Neutrophil (primary cell): Measurements from ENCODE around the gene DRAXIN.

Source experiments
- H3K27ac ChIP-seq: fragments of 200-600 bp; sonication (generic); 2 replicates; pipeline ENCODE4 v1.5.1; 2016; ENCODE audit warnings: mild to moderate bottlenecking, moderate library complexity
- H3K27me3 ChIP-seq: fragments of 200-600 bp; sonication (generic); 2 replicates; pipeline ENCODE4 v1.6.0; 2016; ENCODE audit warnings: mild to moderate bottlenecking
- H3K36me3 ChIP-seq: fragments of 200-600 bp; sonication (generic); 2 replicates; pipeline ENCODE4 v1.5.1; 2017
- H3K4me1 ChIP-seq, 2 experiments: fragments of 200-600 bp in 1 of 2; sonication (generic) in 1 of 2; 1 replicate in 1 of 2; 2 replicates in 1 of 2; pipeline versions ENCODE4 v1.5.1 to v1.6.1; 2013 to 2016; ENCODE audit warnings: low read depth in 1 of 2, low read length in 1 of 2, mild to moderate bottlenecking in 1 of 2, moderate library complexity in 1 of 2; ENCODE audit not compliant: control insufficient read depth in 1 of 2, insufficient read depth in 1 of 2
- H3K4me3 ChIP-seq, 2 experiments: fragments of 200-600 bp in 1 of 2; sonication (generic) in 1 of 2; 1 replicate in 1 of 2; 2 replicates in 1 of 2; pipeline ENCODE4 v1.5.1; 2013 to 2016; ENCODE audit warnings: low read depth in 1 of 2, low read length in 1 of 2, mild to moderate bottlenecking in 1 of 2, moderate library complexity in 1 of 2
- H3K9me3 ChIP-seq: fragments of 200-600 bp; sonication (generic); 2 replicates; pipeline ENCODE4 v1.5.1; 2016
- TF ChIP-seq, protein P1 (sequence below): fragments of 200-600 bp; sonication (generic); IDR thresholded peaks from 2 replicates; pipeline ENCODE4 v1.5.1; 2016; ENCODE audit warnings: antibody characterized with exemption

The DRAXIN gene

DNA sequence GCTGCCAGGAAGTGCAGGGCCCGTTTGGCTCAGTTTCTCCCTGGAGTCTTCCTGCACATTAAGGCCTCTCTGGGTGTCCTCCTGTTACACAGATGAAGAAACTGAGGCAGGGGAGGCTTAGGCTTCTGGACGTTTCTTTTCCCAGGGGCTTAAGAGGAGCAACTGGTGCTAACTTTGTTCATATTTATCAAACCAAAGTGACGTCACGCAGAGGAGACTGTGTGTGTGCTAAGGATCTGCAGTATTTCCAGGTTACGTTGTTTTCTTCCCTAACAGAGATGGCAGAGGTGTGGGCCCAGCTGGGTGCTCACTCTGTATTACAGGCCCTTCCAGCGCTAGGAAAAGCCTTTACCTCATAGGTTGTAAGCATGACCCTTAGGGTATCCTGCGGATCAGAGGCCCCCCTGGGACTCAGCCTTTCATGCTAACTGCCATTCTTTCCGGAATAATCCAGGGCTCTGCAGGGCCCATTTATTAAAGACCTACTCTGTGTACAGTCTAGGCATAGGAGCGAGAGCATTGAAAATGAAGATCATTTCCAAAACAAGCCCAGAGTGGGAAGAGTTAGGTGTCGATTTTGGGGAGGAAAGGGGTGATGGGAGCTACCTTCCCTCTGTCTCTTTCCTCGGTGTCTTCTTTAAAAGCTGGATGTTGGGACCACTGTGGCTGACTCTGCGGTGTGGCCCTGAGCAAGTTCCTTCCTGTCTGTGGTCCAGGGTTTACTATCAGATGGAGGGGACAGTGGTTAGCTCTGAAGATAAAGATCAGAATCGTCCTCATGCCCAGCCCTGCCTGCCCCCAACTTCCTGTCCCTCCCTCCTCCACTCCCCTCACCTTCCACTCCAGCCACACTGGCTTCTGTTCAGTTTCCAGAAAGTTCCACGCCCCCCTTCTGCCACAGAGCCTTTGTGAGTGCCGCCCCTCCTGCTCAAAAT lies 49.0 kb downstream of the DRAXIN start:
- Histone ChIP-seq H3K27me3 (no peaks in the 10 kb centered on the region), H3K9me3 (no peaks in the 10 kb centered on the region), H3K27ac (peak overlapping the region; percentile 98), H3K4me3 (peak overlapping the region; percentile 97 to 98), H3K36me3 (peaks cover 21% of the 10 kb centered on the region), H3K4me1 (peaks cover 68 to 88% of the 10 kb centered on the region in 2 experiments)
- TF ChIP-seq, protein P1, sequence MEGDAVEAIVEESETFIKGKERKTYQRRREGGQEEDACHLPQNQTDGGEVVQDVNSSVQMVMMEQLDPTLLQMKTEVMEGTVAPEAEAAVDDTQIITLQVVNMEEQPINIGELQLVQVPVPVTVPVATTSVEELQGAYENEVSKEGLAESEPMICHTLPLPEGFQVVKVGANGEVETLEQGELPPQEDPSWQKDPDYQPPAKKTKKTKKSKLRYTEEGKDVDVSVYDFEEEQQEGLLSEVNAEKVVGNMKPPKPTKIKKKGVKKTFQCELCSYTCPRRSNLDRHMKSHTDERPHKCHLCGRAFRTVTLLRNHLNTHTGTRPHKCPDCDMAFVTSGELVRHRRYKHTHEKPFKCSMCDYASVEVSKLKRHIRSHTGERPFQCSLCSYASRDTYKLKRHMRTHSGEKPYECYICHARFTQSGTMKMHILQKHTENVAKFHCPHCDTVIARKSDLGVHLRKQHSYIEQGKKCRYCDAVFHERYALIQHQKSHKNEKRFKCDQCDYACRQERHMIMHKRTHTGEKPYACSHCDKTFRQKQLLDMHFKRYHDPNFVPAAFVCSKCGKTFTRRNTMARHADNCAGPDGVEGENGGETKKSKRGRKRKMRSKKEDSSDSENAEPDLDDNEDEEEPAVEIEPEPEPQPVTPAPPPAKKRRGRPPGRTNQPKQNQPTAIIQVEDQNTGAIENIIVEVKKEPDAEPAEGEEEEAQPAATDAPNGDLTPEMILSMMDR = no peak

DNA sequence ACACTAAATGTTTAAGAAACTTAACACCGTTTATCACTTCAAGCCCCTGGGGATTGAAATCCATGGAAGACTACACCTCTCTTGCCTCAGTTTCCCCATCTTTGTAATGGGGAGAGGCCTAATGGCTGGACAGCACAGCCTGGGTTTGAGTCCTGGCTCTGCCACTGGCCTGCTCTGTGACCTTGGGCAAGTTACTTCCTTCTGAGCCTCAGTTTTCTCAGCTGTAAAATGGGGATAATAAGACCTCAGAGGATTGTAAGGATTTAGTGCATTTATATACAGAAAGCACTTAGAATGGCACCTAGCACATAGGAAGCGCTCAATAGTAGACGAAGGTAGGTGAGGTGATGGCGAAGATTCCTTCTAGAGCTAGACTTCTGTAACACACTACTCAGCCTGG lies 50.0 kb downstream of the DRAXIN start:
- H3K4me3 ChIP-seq = peak overlapping the region; percentile 97 to 98
- H3K4me1 ChIP-seq = peaks cover 74 to 92% of the 10 kb centered on the region in 2 experiments
- peaks cover 31% of the 10 kb centered on the region for H3K36me3 ChIP-seq
- H3K27me3 ChIP-seq = no peaks in the 10 kb centered on the region
- TF ChIP-seq, protein P1 = no peak
- H3K27ac ChIP-seq = peak overlapping the region; percentile 98
- no peaks in the 10 kb centered on the region for H3K9me3 ChIP-seq

DNA sequence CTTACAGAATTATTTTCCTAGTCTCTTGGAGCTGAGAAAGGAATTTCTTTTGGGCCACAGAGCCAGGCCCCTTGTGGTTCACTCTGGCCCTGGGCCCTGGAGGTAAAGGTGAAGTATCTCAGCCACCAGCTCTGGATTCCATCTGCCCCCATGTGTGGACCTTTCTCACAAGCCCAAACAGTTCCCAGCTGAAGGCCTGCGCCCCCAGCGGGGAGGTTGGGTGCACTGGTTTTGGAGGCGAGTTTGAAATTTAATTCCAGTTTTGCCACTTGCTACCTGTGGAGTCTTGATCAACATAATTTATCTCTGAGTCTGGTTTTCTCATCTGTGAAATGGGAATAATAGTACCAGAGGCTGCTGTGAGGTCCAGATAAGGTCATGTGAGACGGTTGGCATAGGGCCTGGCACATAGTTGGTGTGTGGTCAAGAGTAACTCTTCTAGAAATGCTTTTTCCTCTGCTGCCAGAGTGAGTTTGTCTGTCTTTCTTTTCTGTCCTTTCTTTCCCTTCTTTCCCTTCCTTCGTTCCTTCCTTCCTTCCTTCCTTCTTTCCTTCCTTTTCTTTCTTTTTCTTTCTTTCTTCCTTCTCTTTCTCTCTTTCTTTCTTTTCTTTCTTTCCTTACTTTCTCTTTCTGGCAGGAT lies 50.5 kb downstream of the DRAXIN start:
- Histone ChIP-seq H3K4me3 (peak overlapping the region; percentile 97 to 98), H3K36me3 (peaks cover 36% of the 10 kb centered on the region), H3K27ac (peak overlapping the region; percentile 98), H3K4me1 (peaks cover 74 to 94% of the 10 kb centered on the region in 2 experiments), H3K27me3 (no peaks in the 10 kb centered on the region), H3K9me3 (no peaks in the 10 kb centered on the region)
- TF ChIP-seq, protein P1 = no peak

DNA sequence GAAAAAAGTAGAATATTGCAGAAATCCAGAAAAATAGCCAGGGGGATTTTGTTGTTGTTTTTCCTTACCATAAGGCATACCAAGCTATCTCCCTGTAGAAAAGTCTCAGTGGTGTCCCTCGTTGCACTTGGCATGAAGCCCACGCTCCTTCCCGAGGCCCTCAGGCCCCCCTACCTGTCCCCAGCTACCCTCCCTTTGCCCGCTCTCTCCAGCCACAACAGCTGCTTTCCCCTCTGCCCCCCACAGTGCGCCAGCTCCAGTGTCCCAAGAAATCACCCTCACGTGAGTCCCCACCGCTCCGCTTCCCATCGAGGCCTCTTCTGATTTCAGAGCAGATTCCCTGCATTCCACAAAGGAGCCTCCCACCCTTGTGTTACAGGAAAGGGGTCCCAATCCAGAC lies 52.8 kb downstream of the DRAXIN start:
- H3K4me1 ChIP-seq = peaks cover 63 to 81% of the 10 kb centered on the region in 2 experiments
- H3K27me3 ChIP-seq = no peaks in the 10 kb centered on the region
- TF ChIP-seq, protein P1 = no peak
- no peaks in the 10 kb centered on the region for H3K9me3 ChIP-seq
- no peak overlapping the region for H3K4me3 ChIP-seq
- peak overlapping the region; percentile 42 for H3K27ac ChIP-seq
- H3K36me3 ChIP-seq = peaks cover 59% of the 10 kb centered on the region

DNA sequence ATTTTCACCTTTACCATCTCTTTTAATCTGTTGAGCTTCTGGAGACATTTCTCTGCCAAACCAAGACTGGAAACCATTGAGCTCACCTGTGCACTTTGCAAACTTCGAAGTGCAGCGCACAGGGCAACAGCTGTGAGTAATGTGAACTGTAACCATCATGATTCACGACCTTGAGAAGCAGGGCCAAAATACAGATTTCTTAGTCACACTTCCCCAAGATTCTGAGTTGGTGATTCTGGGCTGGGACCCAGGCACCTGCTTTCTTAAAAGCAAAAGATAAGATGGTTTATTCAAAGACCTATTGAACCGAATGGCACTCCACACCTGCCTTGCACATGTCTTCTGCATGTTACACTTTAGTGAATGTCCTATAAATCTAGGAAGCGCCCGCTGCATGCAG lies 54.6 kb downstream of the DRAXIN start:
- TF ChIP-seq, protein P1 = no peak
- Histone ChIP-seq H3K9me3 (no peaks in the 10 kb centered on the region), H3K36me3 (peaks cover 77% of the 10 kb centered on the region), H3K4me3 (no peak overlapping the region), H3K4me1 (peaks cover 47 to 65% of the 10 kb centered on the region in 2 experiments), H3K27ac (peak overlapping the region; percentile 72), H3K27me3 (no peaks in the 10 kb centered on the region)
